Endothelial cell of umbilical vein (primary cell): ENCODE data around the gene STKLD1. TPM values are rescaled to one million over a fixed set of nuclear protein-coding genes. Genes with fewer than 3 reads are reported as not detected.

ENCODE experiments used
- BruUV-seq: library from RNA; stranded (reverse); fragments of 400-500 nt; replicated peaks from 2 replicates; lab custom pipeline; 2021; lab: Mats Ljungman, UMichigan
- CTCF ChIA-PET: fragments of 300-600, 350-600 bp; sonication (Branson Sonifier 250); formaldehyde crosslinking; loops from one replicate; lab custom pipeline; 2021; ENCODE audit warnings: antibody characterized with exemption, inconsistent platforms; lab: Charles Lee
- POLR2A ChIA-PET: fragments of 300-600, 350-600 bp; sonication (Branson Sonifier 250); formaldehyde crosslinking; loops from one replicate; lab custom pipeline; 2021; ENCODE audit warnings: antibody characterized with exemption, inconsistent platforms; lab: Charles Lee
- DNase-seq: peaks from one replicate; pipeline ENCODE4 v3.0.0-alpha.2; 2011; ENCODE audit warnings: low read depth, low spot score
- FAIRE-seq: peaks from 2 replicates; lab custom pipeline; 2011; peaks lifted over from hg19 to GRCh38; lab: Jason Lieb, UNC
- H2AFZ ChIP-seq: 2 replicates; pipeline ENCODE4 v1.6.0; 2012; ENCODE audit warnings: low read depth, low read length, control low read depth, inconsistent platforms
- H3K27ac ChIP-seq: 2 replicates; pipeline ENCODE4 v1.5.1; 2011; ENCODE audit warnings: low read depth, mild to moderate bottlenecking, control low read depth, low read length, moderate library complexity; ENCODE audit not compliant: insufficient read depth
- H3K27me3 ChIP-seq, 2 experiments: 2 replicates each; pipeline versions ENCODE4 v1.6.0 to v1.6.1; 2011; ENCODE audit warnings: low read length in 2 of 2, mixed read lengths in 1 of 2; ENCODE audit not compliant: control insufficient read depth in 2 of 2, insufficient read depth in 2 of 2
- H3K36me3 ChIP-seq, 2 experiments: 2 replicates in 1 of 2; 3 replicates in 1 of 2; pipeline ENCODE4 v1.5.1; 2011; ENCODE audit warnings: low read length in 2 of 2, mild to moderate bottlenecking in 1 of 2, moderate library complexity in 1 of 2; ENCODE audit not compliant: control insufficient read depth in 2 of 2, insufficient read depth in 2 of 2; ENCODE audit errors: extremely low read depth in 1 of 2
- H3K4me1 ChIP-seq: 3 replicates; pipeline ENCODE4 v1.5.1; 2011; ENCODE audit warnings: mild to moderate bottlenecking, low read length; ENCODE audit not compliant: control insufficient read depth, insufficient read depth; ENCODE audit errors: extremely low read depth
- H3K4me2 ChIP-seq: 2 replicates; pipeline ENCODE4 v1.6.1; 2011; ENCODE audit warnings: low read length, control low read depth, mixed read lengths; ENCODE audit not compliant: insufficient read depth
- H3K4me3 ChIP-seq, 3 experiments: fragments of 200-600 bp in 1 of 3; sonication (generic), shearing (Covaris generic) in 1 of 3; replicated peaks in 1 of 3; 2 replicates each; pipeline ENCODE4 v1.5.1; 2011 to 2016; ENCODE audit warnings: control low read depth in 3 of 3, low read length in 3 of 3, mild to moderate bottlenecking in 2 of 3, inconsistent platforms in 1 of 3, low read depth in 1 of 3, moderate library complexity in 1 of 3; ENCODE audit not compliant: insufficient read depth in 1 of 3
- H3K79me2 ChIP-seq: 2 replicates; pipeline ENCODE4 v1.6.0; 2012; ENCODE audit warnings: low read length, inconsistent platforms; ENCODE audit not compliant: control insufficient read depth, insufficient read depth
- H3K9ac ChIP-seq: replicated peaks from 2 replicates; pipeline ENCODE3; 2011; ENCODE audit warnings: low read length, control low read depth; ENCODE audit not compliant: insufficient read depth; ENCODE audit errors: extremely low read depth
- H3K9me1 ChIP-seq: replicated peaks from 3 replicates; pipeline ENCODE4 v1.6.0; 2011; ENCODE audit warnings: mild to moderate bottlenecking, low read length; ENCODE audit not compliant: control insufficient read depth, insufficient read depth; ENCODE audit errors: extremely low read depth
- H3K9me3 ChIP-seq: replicated peaks from 2 replicates; pipeline ENCODE4 v1.5.1; 2012; ENCODE audit warnings: low read length, inconsistent platforms; ENCODE audit not compliant: control insufficient read depth, insufficient read depth
- H4K20me1 ChIP-seq: replicated peaks from 2 replicates; pipeline ENCODE3; 2011; ENCODE audit warnings: mild to moderate bottlenecking, low read length; ENCODE audit not compliant: control insufficient read depth, insufficient read depth; ENCODE audit errors: extremely low read depth
- CTCF ChIP-seq, 2 donors: IDR thresholded peaks; 1 replicate in 1 of 2; 2 replicates in 1 of 2; pipeline ENCODE4 v1.5.1; 2011; ENCODE audit warnings: low read length in 2 of 2, mild to moderate bottlenecking in 2 of 2, moderate library complexity in 2 of 2, control low read depth in 1 of 2, inconsistent platforms in 1 of 2, low read depth in 1 of 2; ENCODE audit not compliant: insufficient read depth in 1 of 2; ENCODE audit errors: extremely low read depth in 1 of 2
- JUN ChIP-seq: IDR thresholded peaks from 2 replicates; pipeline ENCODE4 v1.6.1; 2011; ENCODE audit warnings: borderline replicate concordance, low read depth; ENCODE audit not compliant: insufficient read length, insufficient read depth
- MYC ChIP-seq: IDR thresholded peaks from one replicate; pipeline ENCODE4 v1.6.1; 2011; ENCODE audit warnings: mild to moderate bottlenecking, low read depth, low read length
- dilution Hi-C: fragments of 300-500 bp; cut with MboI; formaldehyde crosslinking; loops from one replicate; pipeline ENCODE4 v1.15.0; 2019; ENCODE audit warnings: low sequenced_read_pairs; ENCODE audit not compliant: extremely low pct_ligation_motif_present
- intact Hi-C: fragments of 100-400 bp; cut with micrococcal nuclease; formaldehyde crosslinking; loops from one replicate; pipeline ENCODE4 v1.10.0; 2022
- polyA plus RNA-seq, 4 experiments: library from polyadenylated mRNA; depleted of rRNA in 3 of 4; stranded (reverse) in 3 of 4; unstranded in 1 of 4; fragments of >200 nt; gene quantifications; 2 replicates each; pipeline versions ENCODE4 v1.2.1 to v1.2.3, GENCODE V29; 2011 to 2012; ENCODE audit warnings: missing spikeins in 1 of 4
- total RNA-seq: library from RNA; stranded (reverse); gene quantifications from 2 replicates; pipeline ENCODE4 v1.2.3, GENCODE V29; 2021
- TF ChIP-seq, protein P1 (sequence below): IDR thresholded peaks from 2 replicates; pipeline ENCODE4 v1.6.1; 2011; ENCODE audit not compliant: insufficient read depth, insufficient read length

The STKLD1 gene
- total and polyA plus RNA-seq, 2 donors (not counting 3 experiments of a cell fraction or from before 2014, with no cell fraction given): 0.29 to 0.77 TPM

DNA sequence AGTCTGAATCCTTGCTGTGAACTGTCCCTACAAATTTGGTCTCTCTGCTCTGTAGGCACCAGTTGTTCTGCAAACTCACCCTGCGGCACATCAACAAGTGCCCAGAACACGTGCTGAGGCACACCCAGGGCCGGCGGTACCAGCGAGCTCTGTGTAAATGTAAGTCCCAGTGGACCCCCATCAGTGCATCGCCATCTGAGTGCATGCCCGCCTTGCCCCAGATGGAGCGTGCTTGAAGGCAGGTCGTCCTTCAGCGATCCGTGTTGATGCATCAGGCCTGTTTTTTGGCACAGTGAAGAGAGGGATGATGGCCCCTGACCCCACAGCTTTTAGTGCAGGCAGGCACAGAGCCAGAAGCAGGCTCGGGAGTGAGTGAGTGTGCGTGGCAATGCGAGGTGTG lies 18.5 kb upstream of the STKLD1 start:
- TF ChIP-seq MYC: no peak
- no peak for TF ChIP-seq CTCF (IDR thresholded peaks at IDR 0.05; ENCODE audit: extremely low read depth in 1 of 2, insufficient read depth in 1 of 2, low read depth in 1 of 2, low read length in 2 of 2)
- TF ChIP-seq JUN: no peak
- H4K20me1 ChIP-seq: no peaks in the 10 kb centered on the region
- dilution Hi-C loops (no loop called here), intact Hi-C loops (loop anchor here (2.0 kb wide), 1 partner anchor 121 kb away; the partner anchor contains the start of gene SLC2A6)
- DNase-seq (no peak), FAIRE-seq (no peak)
- no peak overlapping the region for H3K4me3 ChIP-seq
- peaks cover 11 to 24% of the 10 kb centered on the region in 2 experiments for H3K36me3 ChIP-seq
- ChIA-PET CTCF (interaction anchor here (1.0 to 1.3 kb wide), 3 partner anchors 15 to 128 kb away, joined by 3 to 4 read pairs (median 4); no protein-coding TSS in a partner anchor), POLR2A (interaction anchor here (1.5 kb wide), 1 partner anchor 9 kb away, joined by 10 read pairs; the partner anchor contains the start of genes MED22 and RPL7A)
- H3K9me1 ChIP-seq: no peaks in the 10 kb centered on the region
- no peaks in the 10 kb centered on the region for H3K27me3 ChIP-seq
- no TSS peak for BruUV-seq
- H3K4me1 ChIP-seq: peaks cover 10% of the 10 kb centered on the region
- H3K4me2 ChIP-seq: no peak overlapping the region
- H3K27ac ChIP-seq: no peak overlapping the region
- no peaks in the 10 kb centered on the region for H3K79me2 ChIP-seq
- H2AFZ ChIP-seq: no peak overlapping the region
- H3K9ac ChIP-seq: no peak overlapping the region
- H3K9me3 ChIP-seq: no peaks in the 10 kb centered on the region

DNA sequence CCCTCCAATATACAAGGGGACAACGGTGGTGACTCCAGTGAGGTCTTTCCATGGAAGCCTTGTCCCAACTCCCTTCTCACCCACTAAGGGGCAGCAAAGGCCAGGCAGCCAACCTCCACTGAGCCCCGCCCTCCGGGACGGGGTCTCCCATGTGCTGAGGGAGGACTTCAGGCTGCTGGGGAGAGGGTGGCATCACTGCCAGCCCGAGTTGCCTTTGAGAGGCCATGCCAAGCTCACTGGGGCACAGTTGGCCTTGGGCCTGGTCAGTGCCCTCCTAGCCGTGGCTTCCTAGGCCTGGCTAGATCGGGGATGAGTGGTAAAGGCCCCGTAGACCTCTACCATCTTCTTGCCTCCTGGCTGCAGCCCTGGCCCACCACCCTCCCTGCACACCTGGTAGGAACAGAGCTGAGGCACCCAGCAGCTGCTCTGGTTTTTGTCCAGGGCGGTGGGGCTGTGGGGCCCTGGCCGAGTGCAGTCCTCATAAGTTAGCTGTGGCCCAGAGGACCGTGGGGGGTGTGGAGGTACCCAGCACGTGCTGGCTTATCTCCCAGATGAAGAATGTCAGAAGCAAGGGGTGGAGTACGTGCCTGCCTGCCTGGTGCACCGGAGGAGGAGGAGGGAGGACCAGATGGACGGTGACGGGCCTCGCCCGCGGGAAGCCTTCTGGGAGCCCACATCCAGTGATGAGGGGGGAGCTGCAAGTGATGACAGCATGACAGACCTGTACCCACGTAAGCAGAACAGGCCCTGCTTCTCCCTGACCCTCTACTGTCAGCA lies 16.6 kb upstream of the STKLD1 start:
- FAIRE-seq (no peak), DNase-seq (no peak)
- dilution Hi-C loops (no loop called here), intact Hi-C loops (no loop called here)
- Histone ChIP-seq H3K36me3 (peaks cover 21 to 35% of the 10 kb centered on the region in 2 experiments), H3K4me3 (no peak overlapping the region), H3K27me3 (no peaks in the 10 kb centered on the region), H3K79me2 (no peaks in the 10 kb centered on the region), H3K4me1 (peaks cover 10% of the 10 kb centered on the region), H2AFZ (no peak overlapping the region), H3K9me1 (no peaks in the 10 kb centered on the region), H3K9ac (no peak overlapping the region), H3K4me2 (no peak overlapping the region), H3K27ac (no peak overlapping the region), H4K20me1 (no peaks in the 10 kb centered on the region), H3K9me3 (no peaks in the 10 kb centered on the region)
- ChIA-PET POLR2A (no interaction called here), CTCF (interaction anchor here (0.8 to 1.4 kb wide), 2 partner anchors 13 to 127 kb away, joined by 3 to 6 read pairs; no protein-coding TSS in a partner anchor)
- no TSS peak for BruUV-seq
- TF ChIP-seq, protein P1, sequence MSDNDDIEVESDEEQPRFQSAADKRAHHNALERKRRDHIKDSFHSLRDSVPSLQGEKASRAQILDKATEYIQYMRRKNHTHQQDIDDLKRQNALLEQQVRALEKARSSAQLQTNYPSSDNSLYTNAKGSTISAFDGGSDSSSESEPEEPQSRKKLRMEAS: no peak
- TF ChIP-seq CTCF (IDR thresholded peaks at IDR 0.05; ENCODE audit: extremely low read depth in 1 of 2, insufficient read depth in 1 of 2, low read depth in 1 of 2, low read length in 2 of 2): peak in 1 of 2 donors; percentile 23
